ENCODE data around the gene IQGAP1. TPM values are rescaled to one million over a fixed set of nuclear protein-coding genes. Genes with fewer than 3 reads are reported as not detected.
"Not testable (repeated sequence)": the region's sequence is repeated elsewhere in the genome, so short reads cannot be mapped to it uniquely, and the experiment has no call there.

IQGAP1 gene
- total and polyA plus RNA-seq, 2 of the 13 experiments (the other 11 are each of a cell fraction or from before 2014, with no cell fraction given) = 29.5 to 37.9 TPM

GRCh38 chr15:90345857-90346256, 42.2 kb upstream of the IQGAP1 start (continued):
- TF ChIP-seq ZBTB25 (CRISPR knock-in tag; IDR thresholded peaks at IDR 0.05) (no peak), SP4 (CRISPR knock-in tag; IDR thresholded peaks at IDR 0.05) (no peak), STAT5B (CRISPR knock-in tag; IDR thresholded peaks at IDR 0.05) (no peak), RFX1 (IDR thresholded peaks at IDR 0.05) (no peak), ARNTL (CRISPR knock-in tag; IDR thresholded peaks at IDR 0.05) (no peak), EZH2 (conservative IDR thresholded peaks at IDR 0.05; ENCODE audit: low read depth, low read length) (no peak), SAFB2 (CRISPR knock-in tag; IDR thresholded peaks at IDR 0.05; ENCODE audit: borderline replicate concordance, low read depth) (no peak)
- TF ChIP-seq, protein P1, sequence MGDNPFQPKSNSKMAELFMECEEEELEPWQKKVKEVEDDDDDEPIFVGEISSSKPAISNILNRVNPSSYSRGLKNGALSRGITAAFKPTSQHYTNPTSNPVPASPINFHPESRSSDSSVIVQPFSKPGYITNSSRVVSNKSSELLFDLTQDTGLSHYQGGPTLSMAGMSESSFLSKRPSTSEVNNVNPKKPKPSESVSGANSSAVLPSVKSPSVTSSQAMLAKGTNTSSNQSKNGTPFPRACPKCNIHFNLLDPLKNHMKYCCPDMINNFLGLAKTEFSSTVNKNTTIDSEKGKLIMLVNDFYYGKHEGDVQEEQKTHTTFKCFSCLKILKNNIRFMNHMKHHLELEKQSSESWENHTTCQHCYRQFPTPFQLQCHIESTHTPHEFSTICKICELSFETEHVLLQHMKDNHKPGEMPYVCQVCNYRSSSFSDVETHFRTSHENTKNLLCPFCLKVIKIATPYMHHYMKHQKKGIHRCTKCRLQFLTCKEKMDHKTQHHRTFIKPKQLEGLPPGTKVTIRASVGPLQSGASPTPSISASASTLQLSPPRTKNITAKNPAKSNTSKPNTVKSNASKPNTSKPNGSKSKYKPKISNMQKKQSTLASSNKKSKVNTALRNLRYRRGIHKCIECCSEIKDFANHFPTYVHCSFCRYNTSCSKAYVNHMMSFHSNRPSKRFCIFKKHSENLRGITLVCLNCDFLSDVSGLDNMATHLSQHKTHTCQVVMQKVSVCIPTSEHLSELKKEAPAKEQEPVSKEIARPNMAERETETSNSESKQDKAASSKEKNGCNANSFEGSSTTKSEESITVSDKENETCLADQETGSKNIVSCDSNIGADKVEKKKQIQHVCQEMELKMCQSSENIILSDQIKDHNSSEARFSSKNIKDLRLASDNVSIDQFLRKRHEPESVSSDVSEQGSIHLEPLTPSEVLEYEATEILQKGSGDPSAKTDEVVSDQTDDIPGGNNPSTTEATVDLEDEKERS (CRISPR knock-in tag; IDR thresholded peaks at IDR 0.05) = no peak

DNA sequence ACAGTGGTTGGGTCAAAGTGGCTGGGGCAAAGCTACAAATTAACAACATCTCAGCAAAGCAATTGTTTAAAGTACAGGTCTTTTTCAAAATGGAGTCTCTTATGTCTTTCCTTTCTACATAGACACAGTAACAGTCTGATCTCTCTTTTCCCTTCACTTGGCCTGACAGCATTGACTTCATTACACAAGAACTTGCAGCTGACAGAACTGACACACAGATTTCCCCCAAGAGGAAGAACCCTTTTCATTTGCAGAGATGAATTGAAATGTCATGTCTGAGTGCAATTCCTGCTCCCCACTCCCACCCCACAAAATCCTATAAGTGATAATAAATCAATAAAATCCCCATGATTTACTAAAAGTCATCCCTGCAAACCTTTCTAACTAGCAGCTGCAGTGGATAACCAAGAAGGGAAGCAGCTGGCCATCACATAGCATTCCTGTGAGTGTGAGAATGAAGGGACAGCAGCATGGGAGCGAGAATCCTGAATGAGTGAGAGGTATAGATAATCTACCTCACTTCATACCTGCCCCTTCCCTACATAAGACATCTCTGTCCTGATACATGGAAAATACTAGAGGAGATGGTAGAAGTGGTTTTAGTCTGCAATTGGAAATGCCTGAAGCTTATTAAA, 40.5 kb upstream of the IQGAP1 start:
- H3K9me3 ChIP-seq (ENCODE audit: low read length); H2AFZ ChIP-seq (ENCODE audit: low read length); POLR2A ChIA-PET; H3K9ac ChIP-seq (ENCODE audit: insufficient read depth, low read depth, low read length); BruUV-seq (replicated peaks); H3K27ac ChIP-seq (ENCODE audit: extremely low read length, insufficient read depth, low read length); ATAC-seq; H3K36me3 ChIP-seq (replicated peaks in 1 of 2; ENCODE audit: control insufficient read depth in 1 of 2, insufficient read depth in 2 of 2, low read length in 2 of 2); FAIRE-seq; H4K20me1 ChIP-seq (ENCODE audit: insufficient read depth, low read length); H3K4me1 ChIP-seq (ENCODE audit: insufficient read depth, low read length); H3K4me2 ChIP-seq (ENCODE audit: low read depth, low read length); CTCF ChIA-PET (ENCODE audit: low intra/inter-chr PET ratio, low total read pairs); H3K79me2 ChIP-seq (ENCODE audit: insufficient read depth, low read length); H3K4me3 ChIP-seq (replicated peaks in 1 of 3; ENCODE audit: insufficient read depth in 1 of 3, low read depth in 2 of 3, low read length in 3 of 3); intact Hi-C loops (cut with micrococcal nuclease; ENCODE audit: unreplicated experiment); in situ Hi-C loops (cut with HindIII; ENCODE audit: extremely low pct_ligation_motif_present, low pct_unique_long_range_greater_than_20kb); DNase-seq (ENCODE audit: low spot score): not testable (repeated sequence)
- H3K27me3 ChIP-seq (ENCODE audit: control insufficient read depth in 1 of 2, insufficient read depth in 2 of 2, low read length in 2 of 2) = peaks cover 1 to 14% of the 10 kb centered on the region in 2 experiments; a peak in 2 of 5 replicates
- WGBS (ENCODE audit: low lambda C conversion rate) = 60% methylated on average over 1 of the region's 1 CpG

Measured in HepG2 (cell line).